Stimulated activated CD8-positive, alpha-beta memory T cell treated with anti-CD3 and anti-CD28 coated beads, Interleukin-7, amount 100 ng/mL, for 1 hour (primary cell): ENCODE data around the gene SPP1.
"Not testable (repeated sequence)": the region's sequence is repeated elsewhere in the genome, so short reads cannot be mapped to it uniquely, and the experiment has no call there.

Source experiments
- DNase-seq, 2 donors: peaks; one replicate each; pipeline ENCODE4 v3.0.0-alpha.2; 2020; ENCODE audit warnings: low read depth in 2 of 2

SPP1 gene

GRCh38 chr4:88025868-88026661 lies 50.6 kb downstream of the SPP1 start:
- DNase-seq = not testable (repeated sequence)

- DNase-seq = no peak
Observed at GRCh38 chr4:88027611-88028608, 52.4 kb downstream of the SPP1 start.

- DNase-seq = no peak
Observed at GRCh38 chr4:88028946-88029345, 53.4 kb downstream of the SPP1 start.

- no peak for DNase-seq
Observed at GRCh38 chr4:88029556-88029955, 54.0 kb downstream of the SPP1 start.

GRCh38 chr4:88030565-88031310 lies 55.2 kb downstream of the SPP1 start:
- DNase-seq = no peak
